ENCODE measurements around the gene CNIH3. TPM values are rescaled to one million over a fixed set of nuclear protein-coding genes. Genes with fewer than 3 reads are reported as not detected.

The CNIH3 gene
- total and polyA plus RNA-seq, 12 donors: 0.30 to 5.5 (median 2.2) TPM

DNA sequence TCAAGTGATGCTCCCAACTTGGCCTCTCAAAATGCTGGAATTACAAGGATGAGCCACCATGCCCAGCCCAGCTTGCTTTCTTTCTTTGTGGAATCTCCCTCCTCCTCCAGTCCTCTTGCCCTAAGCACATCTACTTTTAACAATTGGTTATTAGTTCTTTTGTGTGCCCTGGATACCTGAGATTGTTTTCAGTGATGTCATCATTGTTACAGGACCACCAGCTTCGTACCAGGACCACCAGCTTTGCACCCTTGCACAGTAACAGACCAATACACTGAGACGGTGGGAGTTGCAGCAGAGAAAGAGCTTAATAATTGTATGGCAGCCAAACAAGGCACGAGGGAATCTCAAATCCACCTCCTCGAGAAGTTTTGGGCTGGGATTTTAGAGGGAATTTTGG lies 71.3 kb downstream of the CNIH3 start:
- 76 to 83% (median 81%) methylated on average over 4 of the region's 4 CpGs for WGBS, 4 donors
- H3K36me3 ChIP-seq (replicated peaks in 1 of 2): no peaks in the 10 kb centered on the region
- no peaks in the 10 kb centered on the region for H3K27me3 ChIP-seq
- H3K4me1 ChIP-seq (replicated peaks in 1 of 2): peaks cover 0 to 6% of the 10 kb centered on the region in 2 donors
- no peak for DNase-seq
- intact Hi-C loops (cut with DNase I): no loop called here
- H3K27ac ChIP-seq: no peak overlapping the region
- TF ChIP-seq POLR2A (IDR thresholded peaks at IDR 0.05) (no peak), CTCF (IDR thresholded peaks at IDR 0.05) (no peak)
- no peaks in the 10 kb centered on the region for H3K9me3 ChIP-seq (replicated peaks in 1 of 3)
- H3K4me3 ChIP-seq: no peak overlapping the region

GRCh38 chr1:224689374-224689773 lies 73.3 kb downstream of the CNIH3 start:
- no peak for TF ChIP-seq POLR2A (IDR thresholded peaks at IDR 0.05)
- TF ChIP-seq CTCF (IDR thresholded peaks at IDR 0.05): no peak
- Histone ChIP-seq H3K9me3 (replicated peaks in 1 of 3) (no peaks in the 10 kb centered on the region), H3K27ac (no peak overlapping the region), H3K4me1 (replicated peaks in 1 of 2) (peaks cover 0 to 6% of the 10 kb centered on the region in 2 donors), H3K36me3 (replicated peaks in 1 of 2) (no peaks in the 10 kb centered on the region), H3K4me3 (no peak overlapping the region), H3K27me3 (no peaks in the 10 kb centered on the region)
- no peak for DNase-seq
- intact Hi-C loops (cut with DNase I): no loop called here
- 72 to 80% (median 76%) methylated on average over 9 of the region's 9 CpGs for WGBS, 4 donors

GRCh38 chr1:224690576-224690975 lies 74.5 kb downstream of the CNIH3 start:
- H3K36me3 ChIP-seq (replicated peaks in 1 of 2): no peaks in the 10 kb centered on the region
- H3K4me3 ChIP-seq: no peak overlapping the region
- H3K9me3 ChIP-seq (replicated peaks in 1 of 3): no peaks in the 10 kb centered on the region
- WGBS, 4 donors: 90 to 98% (median 96%) methylated on average over 4 of the region's 4 CpGs
- H3K27me3 ChIP-seq: no peaks in the 10 kb centered on the region
- TF ChIP-seq CTCF (IDR thresholded peaks at IDR 0.05): no peak
- no peak for TF ChIP-seq POLR2A (IDR thresholded peaks at IDR 0.05)
- DNase-seq: no peak
- H3K27ac ChIP-seq: no peak overlapping the region
- H3K4me1 ChIP-seq (replicated peaks in 1 of 2): no peaks in the 10 kb centered on the region
- intact Hi-C loops (cut with DNase I): no loop called here

DNA sequence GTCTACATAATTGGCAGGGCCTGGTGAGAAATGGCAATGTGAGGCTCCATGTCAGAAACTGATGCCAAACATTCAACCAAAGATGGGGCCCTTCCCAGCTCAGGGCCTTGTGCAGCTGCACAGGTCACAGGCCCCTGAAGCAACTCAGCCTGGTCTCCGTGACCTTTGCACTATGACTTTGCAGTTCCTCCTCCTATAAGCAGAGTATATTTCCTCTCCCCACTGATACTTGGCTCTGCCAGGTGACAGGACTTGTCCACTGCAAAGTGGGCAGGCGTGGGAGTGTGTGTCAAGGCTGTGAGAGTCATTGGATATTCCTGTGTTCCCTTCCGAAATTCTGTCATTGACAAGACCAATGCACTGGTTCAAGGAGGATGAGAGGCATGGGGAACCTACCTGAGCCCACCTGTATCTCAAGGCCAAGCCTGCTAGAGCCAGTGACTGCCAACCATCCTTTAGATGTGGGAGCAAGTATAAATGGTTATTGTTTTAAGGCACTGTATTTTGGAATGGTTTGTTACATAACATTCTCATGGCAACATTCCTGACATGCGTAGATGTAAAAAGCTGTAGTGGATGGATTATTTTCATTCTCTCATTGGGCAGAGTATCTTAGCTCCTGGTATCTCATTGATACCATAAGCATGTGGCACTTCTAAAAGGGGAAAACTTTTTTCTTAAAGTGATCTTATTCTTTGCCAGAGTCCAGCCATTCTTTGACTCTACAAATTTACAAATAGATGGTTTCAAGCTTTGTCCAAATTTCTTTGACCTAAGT lies 75.2 kb downstream of the CNIH3 start:
- H3K9me3 ChIP-seq (replicated peaks in 1 of 3): no peaks in the 10 kb centered on the region
- H3K27ac ChIP-seq: no peak overlapping the region
- TF ChIP-seq POLR2A (IDR thresholded peaks at IDR 0.05) (no peak), CTCF (IDR thresholded peaks at IDR 0.05) (no peak)
- no peaks in the 10 kb centered on the region for H3K36me3 ChIP-seq (replicated peaks in 1 of 2)
- WGBS, 4 donors: 47 to 77% (median 68%) methylated on average over 2 to 4 of the region's 4 CpGs
- no peak overlapping the region for H3K4me3 ChIP-seq
- no peak for DNase-seq
- no peaks in the 10 kb centered on the region for H3K27me3 ChIP-seq
- intact Hi-C loops (cut with DNase I): no loop called here
- no peaks in the 10 kb centered on the region for H3K4me1 ChIP-seq (replicated peaks in 1 of 2)
